SK-N-SH (cell line): ENCODE measurements around the gene SETD1A. TPM values are rescaled to one million over a fixed set of nuclear protein-coding genes. Genes with fewer than 3 reads are reported as not detected.

Experiments
- CTCF ChIA-PET: fragments of 300-600, 350-600 bp; formaldehyde crosslinking; extraction: SDS; loops from one replicate; lab custom pipeline; 2021; lab: Yijun Ruan, JAX
- POLR2A ChIA-PET: fragments of 350-600 bp; sonication (Branson Sonifier 250); formaldehyde crosslinking; extraction: SDS; loops from one replicate; lab custom pipeline; 2020; ENCODE audit warnings: antibody characterized with exemption, inconsistent platforms; lab: Yijun Ruan, JAX
- DNase-seq: peaks from one replicate; pipeline ENCODE4 v3.0.0; 2012
- H2AFZ ChIP-seq: fragments of 200-600 bp; sonication (generic); 2 replicates; pipeline ENCODE4 v1.8.1; 2016; ENCODE audit warnings: antibody characterized with exemption, mild to moderate bottlenecking, low read depth
- H3F3A ChIP-seq: fragments of 200-600 bp; sonication (generic); replicated peaks from 2 replicates; pipeline ENCODE3; 2016; ENCODE audit warnings: antibody characterized with exemption, mild to moderate bottlenecking; ENCODE audit not compliant: insufficient read depth
- H3K27ac ChIP-seq, 2 experiments: fragments of 200-500 bp in 1 of 2; fragments of 200-600 bp in 1 of 2; sonication (Bioruptor generic) in 1 of 2; sonication (generic), shearing (Covaris generic) in 1 of 2; 2 replicates each; pipeline versions ENCODE4 v1.5.1 to v1.6.1; 2014 to 2016; ENCODE audit warnings: low read depth in 2 of 2, inconsistent platforms in 1 of 2, low read length in 1 of 2, mild to moderate bottlenecking in 1 of 2, mixed read lengths in 1 of 2
- H3K27me3 ChIP-seq: fragments of 200-600 bp; sonication (generic), shearing (Covaris generic); 2 replicates; pipeline ENCODE4 v1.6.1; 2016; ENCODE audit warnings: mixed run types; ENCODE audit not compliant: insufficient read depth
- H3K36me3 ChIP-seq, 2 experiments: fragments of 200-500 bp in 1 of 2; fragments of 200-600 bp in 1 of 2; sonication (Bioruptor generic) in 1 of 2; sonication (generic) in 1 of 2; replicated peaks in 1 of 2; 2 replicates each; pipeline versions ENCODE3 to v1.5.1; 2014 to 2016; ENCODE audit warnings: low read length in 1 of 2, mild to moderate bottlenecking in 1 of 2; ENCODE audit not compliant: insufficient read depth in 2 of 2, control insufficient read depth in 1 of 2
- H3K4me1 ChIP-seq, 2 experiments: fragments of 200-500 bp in 1 of 2; fragments of 200-600 bp in 1 of 2; sonication (Bioruptor generic) in 1 of 2; sonication (generic), shearing (Covaris generic) in 1 of 2; 2 replicates each; pipeline versions ENCODE4 v1.5.1 to v1.6.1; 2014 to 2016; ENCODE audit warnings: low read depth in 1 of 2, low read length in 1 of 2, mixed run types in 1 of 2; ENCODE audit not compliant: insufficient read depth in 2 of 2, control insufficient read depth in 1 of 2
- H3K4me2 ChIP-seq: fragments of 200-600 bp; sonication (generic), shearing (Covaris generic); 2 replicates; pipeline ENCODE4 v1.6.1; 2017; ENCODE audit warnings: mixed run types
- H3K4me3 ChIP-seq, 2 experiments: fragments of 200-500 bp in 1 of 2; fragments of 200-600 bp in 1 of 2; sonication (Bioruptor generic) in 1 of 2; sonication (generic), shearing (Covaris generic) in 1 of 2; 2 replicates each; pipeline versions ENCODE4 v1.5.1 to v1.8.1; 2014 to 2016; ENCODE audit warnings: low read depth in 2 of 2, inconsistent platforms in 1 of 2, low read length in 1 of 2, mild to moderate bottlenecking in 1 of 2, mixed read lengths in 1 of 2, moderate library complexity in 1 of 2
- H3K79me2 ChIP-seq: fragments of 200-600 bp; sonication (generic); 2 replicates; pipeline ENCODE4 v1.8.1; 2017; ENCODE audit warnings: mild to moderate bottlenecking; ENCODE audit not compliant: insufficient read depth
- H3K9ac ChIP-seq: fragments of 200-600 bp; sonication (generic); 2 replicates; pipeline ENCODE4 v1.6.1; 2017; ENCODE audit warnings: mixed run types
- H3K9me2 ChIP-seq: fragments of 200-600 bp; sonication (generic); 2 replicates; pipeline ENCODE4 v1.6.1; 2017; ENCODE audit warnings: mixed run types
- H3K9me3 ChIP-seq: fragments of 200-600 bp; sonication (generic); 2 replicates; pipeline ENCODE4 v1.6.1; 2017; ENCODE audit warnings: mixed run types, mild to moderate bottlenecking, moderate library complexity
- H4K20me1 ChIP-seq: fragments of 200-600 bp; sonication (generic); 2 replicates; pipeline ENCODE4 v1.6.1; 2017; ENCODE audit warnings: mild to moderate bottlenecking, mixed run types; ENCODE audit not compliant: insufficient read depth
- ELF1 ChIP-seq: IDR thresholded peaks from 2 replicates; pipeline ENCODE4 v1.4.0; 2012
- WGBS: methylation state at CpG from one replicate; pipeline ENCODE4 v1.1.6; 2017; ENCODE audit warnings: low lambda C conversion rate; 5-methylcytosine and 5-hydroxymethylcytosine counted together
- polyA plus RNA-seq, 3 experiments: library from polyadenylated mRNA; depleted of rRNA; stranded (reverse); fragments of >200 nt; gene quantifications; 2 replicates each; pipeline ENCODE4 v1.2.3, GENCODE V29; 2012
- TF ChIP-seq, protein P1 (sequence below): IDR thresholded peaks from 2 replicates; pipeline ENCODE4 v1.6.1; 2012; ENCODE audit warnings: mild to moderate bottlenecking, low read depth, low read length, moderate library complexity
- TF ChIP-seq, protein P2 (sequence below): fragments of 200-600 bp; sonication (generic); IDR thresholded peaks from 2 replicates; pipeline ENCODE4 v1.6.1; 2017; ENCODE audit warnings: antibody characterized with exemption, mild to moderate bottlenecking, moderate library complexity
- TF ChIP-seq, protein P3 (sequence below): fragments of 150-350 bp; IDR thresholded peaks from 2 replicates; pipeline ENCODE4 v1.6.1; 2017; ENCODE audit warnings: antibody characterized with exemption, low read length, low read depth, borderline replicate concordance

Gene SETD1A
- polyA plus RNA-seq, 1 of the 3 experiments (the other 2 are of a cell fraction) = 6.8 TPM

DNA sequence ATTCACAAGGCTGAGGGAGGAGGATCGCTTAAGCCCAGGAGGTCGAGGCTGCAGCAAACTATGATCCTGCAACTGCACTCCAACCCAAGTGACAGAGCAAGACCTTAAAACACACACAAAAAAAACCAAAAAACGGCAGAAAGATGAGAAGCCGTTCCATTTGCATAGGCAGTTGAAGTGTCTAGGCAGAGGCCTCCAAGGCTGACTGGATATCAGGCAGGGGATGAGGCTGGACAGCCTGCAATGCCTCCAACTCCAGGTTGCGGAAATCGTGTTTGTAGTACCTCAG lies 36.2 kb upstream of the SETD1A start:
- POLR2A ChIA-PET = no interaction called here
- peak overlapping the region; percentile 88 for H3K4me2 ChIP-seq

More for the DNA sequence above, 36.2 kb upstream of the SETD1A start:
- H4K20me1 ChIP-seq = no peaks in the 10 kb centered on the region
- peak overlapping the region; percentile 72 to 80; a peak in 3 of 4 replicates for H3K4me3 ChIP-seq
- H2AFZ ChIP-seq = peak overlapping the region; percentile 31; the same call in 1 of the 2 replicates
- no peaks in the 10 kb centered on the region for H3K9me2 ChIP-seq
- peaks cover 16% of the 10 kb centered on the region for H3F3A ChIP-seq
- H3K4me1 ChIP-seq = peaks cover 0 to 12% of the 10 kb centered on the region in 2 experiments; a peak in 1 of 4 replicates
- no peak for TF ChIP-seq ELF1
- TF ChIP-seq, protein P1, sequence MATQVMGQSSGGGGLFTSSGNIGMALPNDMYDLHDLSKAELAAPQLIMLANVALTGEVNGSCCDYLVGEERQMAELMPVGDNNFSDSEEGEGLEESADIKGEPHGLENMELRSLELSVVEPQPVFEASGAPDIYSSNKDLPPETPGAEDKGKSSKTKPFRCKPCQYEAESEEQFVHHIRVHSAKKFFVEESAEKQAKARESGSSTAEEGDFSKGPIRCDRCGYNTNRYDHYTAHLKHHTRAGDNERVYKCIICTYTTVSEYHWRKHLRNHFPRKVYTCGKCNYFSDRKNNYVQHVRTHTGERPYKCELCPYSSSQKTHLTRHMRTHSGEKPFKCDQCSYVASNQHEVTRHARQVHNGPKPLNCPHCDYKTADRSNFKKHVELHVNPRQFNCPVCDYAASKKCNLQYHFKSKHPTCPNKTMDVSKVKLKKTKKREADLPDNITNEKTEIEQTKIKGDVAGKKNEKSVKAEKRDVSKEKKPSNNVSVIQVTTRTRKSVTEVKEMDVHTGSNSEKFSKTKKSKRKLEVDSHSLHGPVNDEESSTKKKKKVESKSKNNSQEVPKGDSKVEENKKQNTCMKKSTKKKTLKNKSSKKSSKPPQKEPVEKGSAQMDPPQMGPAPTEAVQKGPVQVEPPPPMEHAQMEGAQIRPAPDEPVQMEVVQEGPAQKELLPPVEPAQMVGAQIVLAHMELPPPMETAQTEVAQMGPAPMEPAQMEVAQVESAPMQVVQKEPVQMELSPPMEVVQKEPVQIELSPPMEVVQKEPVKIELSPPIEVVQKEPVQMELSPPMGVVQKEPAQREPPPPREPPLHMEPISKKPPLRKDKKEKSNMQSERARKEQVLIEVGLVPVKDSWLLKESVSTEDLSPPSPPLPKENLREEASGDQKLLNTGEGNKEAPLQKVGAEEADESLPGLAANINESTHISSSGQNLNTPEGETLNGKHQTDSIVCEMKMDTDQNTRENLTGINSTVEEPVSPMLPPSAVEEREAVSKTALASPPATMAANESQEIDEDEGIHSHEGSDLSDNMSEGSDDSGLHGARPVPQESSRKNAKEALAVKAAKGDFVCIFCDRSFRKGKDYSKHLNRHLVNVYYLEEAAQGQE = 0 out of 2 replicates have a peak, but pooled peaks have one; percentile 12
- TF ChIP-seq, protein P2, sequence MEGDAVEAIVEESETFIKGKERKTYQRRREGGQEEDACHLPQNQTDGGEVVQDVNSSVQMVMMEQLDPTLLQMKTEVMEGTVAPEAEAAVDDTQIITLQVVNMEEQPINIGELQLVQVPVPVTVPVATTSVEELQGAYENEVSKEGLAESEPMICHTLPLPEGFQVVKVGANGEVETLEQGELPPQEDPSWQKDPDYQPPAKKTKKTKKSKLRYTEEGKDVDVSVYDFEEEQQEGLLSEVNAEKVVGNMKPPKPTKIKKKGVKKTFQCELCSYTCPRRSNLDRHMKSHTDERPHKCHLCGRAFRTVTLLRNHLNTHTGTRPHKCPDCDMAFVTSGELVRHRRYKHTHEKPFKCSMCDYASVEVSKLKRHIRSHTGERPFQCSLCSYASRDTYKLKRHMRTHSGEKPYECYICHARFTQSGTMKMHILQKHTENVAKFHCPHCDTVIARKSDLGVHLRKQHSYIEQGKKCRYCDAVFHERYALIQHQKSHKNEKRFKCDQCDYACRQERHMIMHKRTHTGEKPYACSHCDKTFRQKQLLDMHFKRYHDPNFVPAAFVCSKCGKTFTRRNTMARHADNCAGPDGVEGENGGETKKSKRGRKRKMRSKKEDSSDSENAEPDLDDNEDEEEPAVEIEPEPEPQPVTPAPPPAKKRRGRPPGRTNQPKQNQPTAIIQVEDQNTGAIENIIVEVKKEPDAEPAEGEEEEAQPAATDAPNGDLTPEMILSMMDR = no peak
- TF ChIP-seq, protein P3, sequence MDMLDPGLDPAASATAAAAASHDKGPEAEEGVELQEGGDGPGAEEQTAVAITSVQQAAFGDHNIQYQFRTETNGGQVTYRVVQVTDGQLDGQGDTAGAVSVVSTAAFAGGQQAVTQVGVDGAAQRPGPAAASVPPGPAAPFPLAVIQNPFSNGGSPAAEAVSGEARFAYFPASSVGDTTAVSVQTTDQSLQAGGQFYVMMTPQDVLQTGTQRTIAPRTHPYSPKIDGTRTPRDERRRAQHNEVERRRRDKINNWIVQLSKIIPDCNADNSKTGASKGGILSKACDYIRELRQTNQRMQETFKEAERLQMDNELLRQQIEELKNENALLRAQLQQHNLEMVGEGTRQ = no peak
- H3K27ac ChIP-seq = peak overlapping the region in 1 of 2 experiments; percentile 88; a peak in 1 of 4 replicates
- H3K79me2 ChIP-seq = peaks cover 14% of the 10 kb centered on the region
- CTCF ChIA-PET = interaction anchor here (1.0 to 7.4 kb wide), 5 partner anchors 13 to 76 kb away, joined by 3 to 48 read pairs (median 6); no protein-coding TSS in a partner anchor
- peaks cover 3 to 7% of the 10 kb centered on the region in 2 experiments for H3K36me3 ChIP-seq
- 46% methylated on average over 4 of the region's 6 CpGs for WGBS
- no peak overlapping the region for H3K9ac ChIP-seq
- no peaks in the 10 kb centered on the region for H3K27me3 ChIP-seq
- no peak for DNase-seq
- H3K9me3 ChIP-seq = no peaks in the 10 kb centered on the region
